IMR-90 (cell line): ENCODE measurements around the gene SSR1. TPM values are rescaled to one million over a fixed set of nuclear protein-coding genes. Genes with fewer than 3 reads are reported as not detected.

ENCODE experiments used
- ATAC-seq: fragments of 200-7000 bp; cut with Tn5 transposase; 2 replicates; pipeline ENCODE4 v1.9.1; 2020; ENCODE audit warnings: low read depth, mild to moderate bottlenecking, moderate library complexity
- BruUV-seq: library from RNA; stranded (reverse); fragments of 400-500 nt; replicated peaks from 2 replicates; lab custom pipeline; 2021; lab: Mats Ljungman, UMichigan
- CTCF ChIA-PET: fragments of 300-600 bp; formaldehyde crosslinking; extraction: SDS; loops from one replicate; lab custom pipeline; 2021; ENCODE audit warnings: antibody characterized with exemption; lab: Yijun Ruan, JAX
- POLR2A ChIA-PET: fragments of 300-600 bp; sonication (Branson Sonifier 250); formaldehyde crosslinking; loops from one replicate; lab custom pipeline; 2022; ENCODE audit warnings: antibody characterized with exemption; ENCODE audit not compliant: unreplicated experiment; lab: Charles Lee
- DNase-seq: peaks from one replicate; pipeline ENCODE4 v3.0.0; 2013
- H2AFZ ChIP-seq: replicated peaks from 2 replicates; pipeline ENCODE3; 2013; ENCODE audit warnings: low read length, mild to moderate bottlenecking; ENCODE audit not compliant: poor library complexity
- H2AK5ac ChIP-seq: 2 replicates; pipeline ENCODE4 v1.6.1; 2013; ENCODE audit warnings: low read depth, low read length, inconsistent platforms
- H2AK9ac ChIP-seq: replicated peaks from 2 replicates; pipeline ENCODE3; 2013; ENCODE audit warnings: mild to moderate bottlenecking, low read depth, low read length, moderate library complexity; ENCODE audit not compliant: poor library complexity
- H2BK120ac ChIP-seq: 2 replicates; pipeline ENCODE4 v1.6.1; 2013; ENCODE audit warnings: low read depth, low read length, inconsistent platforms
- H2BK15ac ChIP-seq: 3 replicates; pipeline ENCODE4 v1.6.1; 2013; ENCODE audit warnings: low read depth, low read length, inconsistent platforms
- H2BK20ac ChIP-seq: 2 replicates; pipeline ENCODE4 v1.6.1; 2013; ENCODE audit warnings: low read depth, mild to moderate bottlenecking, inconsistent platforms, low read length, moderate library complexity
- H2BK5ac ChIP-seq: 2 replicates; pipeline ENCODE4 v1.6.1; 2013; ENCODE audit warnings: mild to moderate bottlenecking, low read depth, low read length, inconsistent platforms; ENCODE audit not compliant: poor library complexity, severe bottlenecking
- H3K14ac ChIP-seq: replicated peaks from 2 replicates; pipeline ENCODE4 v1.6.1; 2013; ENCODE audit warnings: low read depth, low read length, inconsistent platforms
- H3K18ac ChIP-seq: 2 replicates; pipeline ENCODE4 v1.6.1; 2013; ENCODE audit warnings: low read depth, low read length, control low read depth
- H3K23ac ChIP-seq: 2 replicates; pipeline ENCODE4 v1.6.1; 2013; ENCODE audit warnings: low read depth, low read length, inconsistent platforms
- H3K27ac ChIP-seq: 2 replicates; pipeline ENCODE4 v1.5.1; 2013; ENCODE audit warnings: mild to moderate bottlenecking, control low read depth, low read length; ENCODE audit not compliant: insufficient read depth
- H3K27me3 ChIP-seq: 2 replicates; pipeline ENCODE4 v1.6.1; 2013; ENCODE audit warnings: low read length; ENCODE audit not compliant: control insufficient read depth, insufficient read depth
- H3K36me3 ChIP-seq: 2 replicates; pipeline ENCODE4 v1.6.1; 2013; ENCODE audit warnings: low read length, mixed read lengths; ENCODE audit not compliant: control insufficient read depth, insufficient read depth
- H3K4ac ChIP-seq: 2 replicates; pipeline ENCODE4 v1.6.1; 2013; ENCODE audit warnings: low read depth, low read length, inconsistent platforms
- H3K4me1 ChIP-seq: 2 replicates; pipeline ENCODE4 v1.6.1; 2013; ENCODE audit warnings: low read length, mixed read lengths; ENCODE audit not compliant: control insufficient read depth, insufficient read depth
- H3K4me2 ChIP-seq: 2 replicates; pipeline ENCODE4 v1.6.1; 2013; ENCODE audit warnings: low read depth, mild to moderate bottlenecking, control low read depth, low read length, moderate library complexity
- H3K4me3 ChIP-seq: 2 replicates; pipeline ENCODE4 v1.5.1; 2013; ENCODE audit warnings: low read depth, mild to moderate bottlenecking, control low read depth, low read length, moderate library complexity; ENCODE audit not compliant: insufficient read depth
- H3K56ac ChIP-seq: 2 replicates; pipeline ENCODE4 v1.6.1; 2013; ENCODE audit warnings: low read length, inconsistent platforms; ENCODE audit not compliant: insufficient read depth; ENCODE audit errors: extremely low read depth
- H3K79me1 ChIP-seq, 2 experiments: 2 replicates each; pipeline ENCODE4 v1.6.1; 2013; ENCODE audit warnings: low read length in 2 of 2, inconsistent platforms in 1 of 2, low read depth in 1 of 2
- H3K9ac ChIP-seq: 2 replicates; pipeline ENCODE4 v1.6.1; 2013; ENCODE audit warnings: low read depth, low read length, control low read depth
- H3K9me1 ChIP-seq: 2 replicates; pipeline ENCODE4 v1.6.1; 2013; ENCODE audit warnings: low read length, inconsistent platforms; ENCODE audit not compliant: insufficient read depth
- H3K9me3 ChIP-seq: 2 replicates; pipeline ENCODE4 v1.6.1; 2013; ENCODE audit warnings: low read length; ENCODE audit not compliant: control insufficient read depth, insufficient read depth
- H4K20me1 ChIP-seq: 2 replicates; pipeline ENCODE4 v1.6.1; 2013; ENCODE audit warnings: low read length, inconsistent platforms; ENCODE audit not compliant: insufficient read depth
- H4K5ac ChIP-seq: 2 replicates; pipeline ENCODE4 v1.6.1; 2013; ENCODE audit warnings: mild to moderate bottlenecking, low read depth, low read length, control low read depth
- H4K8ac ChIP-seq, 2 experiments: 2 replicates each; pipeline ENCODE4 v1.6.1; 2013; ENCODE audit warnings: low read depth in 2 of 2, low read length in 2 of 2, control low read depth in 1 of 2, inconsistent platforms in 1 of 2
- H4K91ac ChIP-seq: 2 replicates; pipeline ENCODE4 v1.6.1; 2013; ENCODE audit warnings: low read depth, low read length, inconsistent platforms; ENCODE audit not compliant: insufficient read depth
- CEBPB ChIP-seq: IDR thresholded peaks from 2 replicates; pipeline ENCODE4 v1.6.1; 2012; ENCODE audit warnings: low read depth, low read length, improper control_type of control experiment
- CHD1 ChIP-seq: IDR thresholded peaks from 2 replicates; pipeline ENCODE4 v1.6.1; 2012; ENCODE audit warnings: low read depth, low read length, improper control_type of control experiment
- FOS ChIP-seq: fragments of 150-350 bp; IDR thresholded peaks from 2 replicates; pipeline ENCODE4 v1.6.1; 2016; ENCODE audit warnings: low read depth, low read length
- POLR2A ChIP-seq: IDR thresholded peaks from 2 replicates; pipeline ENCODE4 v1.6.1; 2012; ENCODE audit warnings: mild to moderate bottlenecking, low read depth, low read length
- RAD21 ChIP-seq: IDR thresholded peaks from 2 replicates; pipeline ENCODE4 v1.6.1; 2012; ENCODE audit warnings: low read length, improper control_type of control experiment
- RCOR1 ChIP-seq: IDR thresholded peaks from 2 replicates; pipeline ENCODE4 v1.6.1; 2012; ENCODE audit warnings: mild to moderate bottlenecking, low read length, improper control_type of control experiment; ENCODE audit not compliant: insufficient replicate concordance
- RFX5 ChIP-seq: IDR thresholded peaks from 2 replicates; pipeline ENCODE4 v1.8.0; 2012; ENCODE audit warnings: low read depth, mild to moderate bottlenecking, low read length, moderate library complexity
- WGBS, 2 experiments: methylation state at CpG; one replicate each; pipeline versions ENCODE4 v1.1.5 to v1.1.7; 2013; ENCODE audit warnings: missing lambda C conversion rate in 2 of 2; ENCODE audit not compliant: insufficient read length in 1 of 2; ENCODE audit errors: extremely low coverage in 2 of 2; 5-methylcytosine and 5-hydroxymethylcytosine counted together
- dilution Hi-C: fragments of 300-500 bp; cut with HindIII; formaldehyde crosslinking; loops from one replicate; pipeline ENCODE4 v1.14.3; 2018; ENCODE audit warnings: low sequenced_read_pairs; ENCODE audit not compliant: unreplicated experiment
- in situ Hi-C: fragments of 300-500 bp; cut with MboI; formaldehyde crosslinking; loops from 3 replicates; pipeline ENCODE4 v1.14.3; 2019; ENCODE audit warnings: low sequenced_read_pairs, inconsistent platforms, mixed read lengths
- intact Hi-C: fragments of 100-400 bp; cut with micrococcal nuclease; formaldehyde crosslinking; loops from 2 replicates; pipeline ENCODE4 v1.10.0; 2022
- polyA plus RNA-seq, 3 experiments: library from polyadenylated mRNA; depleted of rRNA; stranded (reverse); fragments of >200 nt; gene quantifications; 2 replicates each; pipeline ENCODE4 v1.2.3, GENCODE V29; 2012; ENCODE audit warnings: low replicate concordance in 1 of 3
- total RNA-seq: library from RNA; depleted of rRNA; stranded (reverse); fragments of >200 nt; gene quantifications from 2 replicates; pipeline ENCODE4 v1.2.3, GENCODE V29; 2012

Gene SSR1
- total and polyA plus RNA-seq, 2 of the 4 experiments (the other 2 are of a cell fraction): 110 to 120 TPM

DNA sequence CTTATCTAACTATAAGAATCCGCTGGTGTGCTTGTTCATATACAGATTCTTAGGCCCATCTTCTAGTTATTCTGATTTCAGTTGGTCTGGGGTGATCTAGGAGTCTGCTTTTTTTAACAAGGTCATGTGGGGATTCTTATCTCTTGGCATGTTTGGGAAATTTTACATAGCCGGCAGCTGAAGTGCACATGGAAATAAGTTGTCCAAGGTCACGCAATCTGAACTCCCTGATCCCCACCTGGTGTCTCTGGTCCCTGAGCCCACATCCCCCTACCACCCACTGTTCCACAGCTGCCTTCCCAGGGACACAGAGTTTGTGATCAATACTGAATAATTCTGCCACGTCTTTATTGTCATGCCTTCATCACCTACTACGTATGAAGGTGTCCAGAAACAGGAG is 90.8 kb downstream of the SSR1 start:
- in situ Hi-C loops: no loop called here
- WGBS, 2 experiments: no CpG with 5 or more reads among the region's 5 CpGs

More for the DNA sequence above, 90.8 kb downstream of the SSR1 start:
- H3K4ac ChIP-seq: no peak overlapping the region
- ChIA-PET POLR2A (no interaction called here), CTCF (no interaction called here)
- H3K18ac ChIP-seq: no peak overlapping the region
- no peak overlapping the region for H2BK120ac ChIP-seq
- TF ChIP-seq RFX5: no peak
- TF ChIP-seq CHD1: no peak
- no peak for TF ChIP-seq FOS
- TF ChIP-seq CEBPB: no peak
- no peak for TF ChIP-seq RCOR1
- no peak for TF ChIP-seq RAD21
- TF ChIP-seq POLR2A: no peak
- H3K9me1 ChIP-seq: peaks cover 9% of the 10 kb centered on the region; the same call in 1 of the 2 replicates
- DNase-seq (no peak), ATAC-seq (no peak)
- no peak overlapping the region for H4K5ac ChIP-seq
- no peak overlapping the region for H3K9ac ChIP-seq
- no peak overlapping the region for H3K4me3 ChIP-seq
- no peak overlapping the region for H2BK5ac ChIP-seq
- no TSS peak for BruUV-seq
- no peaks in the 10 kb centered on the region for H3K27me3 ChIP-seq
- H3K4me2 ChIP-seq: no peak overlapping the region
- no peak overlapping the region for H2BK15ac ChIP-seq
- no peak overlapping the region for H2AK9ac ChIP-seq
- peaks cover 30% of the 10 kb centered on the region for H3K36me3 ChIP-seq
- H3K14ac ChIP-seq: no peak overlapping the region
- H3K9me3 ChIP-seq: no peaks in the 10 kb centered on the region
- no peak overlapping the region for H3K56ac ChIP-seq
- dilution Hi-C loops (no loop called here), intact Hi-C loops (no loop called here)
- H3K23ac ChIP-seq: no peak overlapping the region
- no peak overlapping the region for H2AK5ac ChIP-seq
- H4K8ac ChIP-seq: no peak overlapping the region
- H3K79me1 ChIP-seq: peaks cover 33 to 61% of the 10 kb centered on the region in 2 experiments
- no peak overlapping the region for H4K91ac ChIP-seq
- H2BK20ac ChIP-seq: no peak overlapping the region
- H2AFZ ChIP-seq: no peak overlapping the region
- H3K27ac ChIP-seq: no peak overlapping the region
- H4K20me1 ChIP-seq: peaks cover 6% of the 10 kb centered on the region; the same call in 1 of the 2 replicates
- H3K4me1 ChIP-seq: peaks cover 13% of the 10 kb centered on the region; the same call in 1 of the 2 replicates
